Upper lobe of left lung (tissue), 6 donors: ENCODE measurements around the gene RDH14. TPM values are rescaled to one million over a fixed set of nuclear protein-coding genes. Genes with fewer than 3 reads are reported as not detected.

ENCODE experiments used
- ATAC-seq, 2 donors: fragments of 200-7000 bp; cut with Tn5 transposase; one replicate each; pipeline ENCODE4 v1.9.1; 2022; ENCODE audit warnings: mild to moderate bottlenecking in 2 of 2, moderate library complexity in 2 of 2; ENCODE audit not compliant: low FRiP score in 2 of 2
- DNase-seq, 2 donors: peaks; one replicate each; pipeline ENCODE4 v3.0.0-alpha.2; 2019 to 2020
- H3K27ac ChIP-seq, 4 donors: fragments of 200-600 bp; sonication (generic); one replicate each; pipeline ENCODE4 v1.5.1; 2016 to 2019
- H3K27me3 ChIP-seq, 4 donors: fragments of 200-600 bp; sonication (generic); one replicate each; pipeline ENCODE4 v1.5.1; 2017 to 2019
- H3K36me3 ChIP-seq, 4 donors: fragments of 200-600 bp; sonication (generic); one replicate each; pipeline ENCODE4 v1.5.1; 2016 to 2019
- H3K4me1 ChIP-seq, 4 donors: fragments of 200-600 bp; sonication (generic); one replicate each; pipeline ENCODE4 v1.5.1; 2018 to 2019
- H3K4me3 ChIP-seq, 4 donors: fragments of 200-600 bp; sonication (generic); one replicate each; pipeline ENCODE4 v1.5.1; 2017 to 2019; ENCODE audit warnings: mild to moderate bottlenecking in 2 of 4, moderate library complexity in 1 of 4
- H3K9me3 ChIP-seq, 4 donors: fragments of 200-600 bp; sonication (generic); one replicate each; pipeline ENCODE4 v1.5.1; 2018 to 2019
- EP300 ChIP-seq, 4 donors: sonication (generic); formaldehyde crosslinking; IDR thresholded peaks; one replicate each; pipeline ENCODE4 v1.5.1; 2017; ENCODE audit warnings: antibody characterized with exemption in 4 of 4, control low read depth in 2 of 4
- POLR2A ChIP-seq, 4 donors: fragments of 450-650 bp; IDR thresholded peaks; one replicate each; pipeline ENCODE4 v1.5.1; 2016 to 2017; ENCODE audit warnings: antibody characterized with exemption in 4 of 4, mild to moderate bottlenecking in 2 of 4
- POLR2AphosphoS5 ChIP-seq, 2 donors: sonication (generic); formaldehyde crosslinking; IDR thresholded peaks; one replicate each; pipeline ENCODE4 v1.5.1; 2017; ENCODE audit warnings: antibody characterized with exemption in 2 of 2
- WGBS, 2 donors: methylation state at CpG; one replicate each; pipeline ENCODE4 v1.1.5; 2017 to 2018; 5-methylcytosine and 5-hydroxymethylcytosine counted together
- total RNA-seq, 6 donors: library from RNA; depleted of rRNA in 4 of 6; stranded (reverse); fragments of >200 nt in 4 of 6; gene quantifications; one replicate each; pipeline versions ENCODE4 v1.1.0 to v1.2.1, GENCODE V29; 2016 to 2021
- TF ChIP-seq, protein P1 (sequence below), 6 experiments: fragments of 450-650 bp in 4 of 6; fragments of 200-600 bp in 2 of 6; sonication (generic) in 2 of 6; IDR thresholded peaks; one replicate each; pipeline ENCODE4 v1.5.1; 2016 to 2019; ENCODE audit warnings: antibody characterized with exemption in 6 of 6
- donor health status: DM: no; HTN: no; CAD: no; lungs with moderate emphysema.
- donor health status: DM: no; HTN: yes; CAD: no; lungs with severe emphysema.

Gene RDH14
- total RNA-seq = 10 to 100 TPM; 16.2 to 35.2 (median 26.8) TPM

DNA sequence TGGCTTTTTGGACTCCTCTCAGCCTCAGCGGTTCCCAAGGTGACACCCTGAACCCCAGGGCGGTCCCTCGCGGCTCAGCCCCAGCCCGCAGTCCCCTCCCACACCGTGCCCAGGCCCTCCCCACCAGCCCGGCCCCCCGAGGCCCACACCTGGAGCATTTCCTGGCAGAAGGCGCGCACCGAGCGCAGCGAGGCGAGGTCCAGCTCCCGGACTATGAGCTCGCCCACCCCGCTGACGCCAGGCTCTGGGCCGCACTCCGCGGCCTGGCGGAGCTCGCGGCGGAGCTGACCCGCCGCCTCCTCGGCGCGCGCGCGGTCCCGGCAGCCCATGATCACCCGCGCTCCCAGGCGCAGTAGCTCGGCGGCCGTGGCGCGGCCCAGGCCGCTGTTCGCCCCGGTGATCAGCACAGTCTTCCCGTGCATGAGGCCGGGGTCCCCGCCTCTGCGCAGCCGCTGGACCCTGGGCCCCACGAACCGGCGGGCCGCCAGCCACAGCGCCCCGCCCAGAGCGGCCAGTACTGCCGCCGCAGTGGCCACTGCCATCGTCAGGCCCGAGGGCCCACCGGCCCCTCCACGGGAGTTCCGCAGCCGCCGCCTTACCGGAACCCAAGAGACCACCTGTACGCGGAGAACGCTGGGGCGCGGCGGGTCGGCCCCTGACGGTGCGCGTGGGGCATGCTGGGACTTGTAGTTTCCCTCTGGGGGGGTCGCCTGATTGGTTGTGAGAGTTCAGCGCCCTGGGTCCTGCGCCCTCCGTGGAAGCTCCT is at the start of gene RDH14:
Gene RDH14 (minus strand): TSS at position 623 of the 766 bp plus-strand sequence. CDS start 81 bp downstream, at position 542.
- peak within 1 kb of the TSS; percentile 96 to 99 (median 98) for H3K27ac ChIP-seq
- peak; percentile 95 to 96 for DNase-seq
- peaks cover 0 to 3% (median 0%) of the 10 kb centered on the region in 4 donors for H3K9me3 ChIP-seq
- peak; percentile 78 to 86 for TF ChIP-seq POLR2AphosphoS5 (IDR thresholded peaks at IDR 0.05)
- TF ChIP-seq, protein P1, sequence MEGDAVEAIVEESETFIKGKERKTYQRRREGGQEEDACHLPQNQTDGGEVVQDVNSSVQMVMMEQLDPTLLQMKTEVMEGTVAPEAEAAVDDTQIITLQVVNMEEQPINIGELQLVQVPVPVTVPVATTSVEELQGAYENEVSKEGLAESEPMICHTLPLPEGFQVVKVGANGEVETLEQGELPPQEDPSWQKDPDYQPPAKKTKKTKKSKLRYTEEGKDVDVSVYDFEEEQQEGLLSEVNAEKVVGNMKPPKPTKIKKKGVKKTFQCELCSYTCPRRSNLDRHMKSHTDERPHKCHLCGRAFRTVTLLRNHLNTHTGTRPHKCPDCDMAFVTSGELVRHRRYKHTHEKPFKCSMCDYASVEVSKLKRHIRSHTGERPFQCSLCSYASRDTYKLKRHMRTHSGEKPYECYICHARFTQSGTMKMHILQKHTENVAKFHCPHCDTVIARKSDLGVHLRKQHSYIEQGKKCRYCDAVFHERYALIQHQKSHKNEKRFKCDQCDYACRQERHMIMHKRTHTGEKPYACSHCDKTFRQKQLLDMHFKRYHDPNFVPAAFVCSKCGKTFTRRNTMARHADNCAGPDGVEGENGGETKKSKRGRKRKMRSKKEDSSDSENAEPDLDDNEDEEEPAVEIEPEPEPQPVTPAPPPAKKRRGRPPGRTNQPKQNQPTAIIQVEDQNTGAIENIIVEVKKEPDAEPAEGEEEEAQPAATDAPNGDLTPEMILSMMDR (IDR thresholded peaks at IDR 0.05) = peak in 1 of 6 experiments; percentile 38
- no peak for TF ChIP-seq EP300 (IDR thresholded peaks at IDR 0.05)
- peak in 3 of 4 donors; percentile 51 to 82 (median 79) for TF ChIP-seq POLR2A (IDR thresholded peaks at IDR 0.05)
- peak; percentile 98 to 99 for ATAC-seq
- H3K27me3 ChIP-seq = no peaks in the 10 kb centered on the region
- peaks cover 0 to 5% (median 4%) of the 10 kb centered on the region in 4 donors for H3K36me3 ChIP-seq
- 0% methylated on average over 26 to 48 of the region's 81 CpGs for WGBS, 2 donors
- peak within 1 kb of the TSS; percentile 60 to 88 (median 81) for H3K4me3 ChIP-seq
- H3K4me1 ChIP-seq = peaks cover 19 to 29% (median 25%) of the 10 kb centered on the region in 4 donors

- Histone ChIP-seq H3K4me3 (no peak overlapping the region), H3K27me3 (no peaks in the 10 kb centered on the region), H3K36me3 (no peaks in the 10 kb centered on the region), H3K27ac (no peak overlapping the region), H3K9me3 (no peaks in the 10 kb centered on the region), H3K4me1 (peaks cover 0 to 7% (median 0%) of the 10 kb centered on the region in 4 donors)
- ATAC-seq (no peak), DNase-seq (no peak)
- WGBS, 2 donors = 44 to 48% methylated on average over 1 of the region's 1 CpG
- TF ChIP-seq EP300 (IDR thresholded peaks at IDR 0.05) (no peak), POLR2AphosphoS5 (IDR thresholded peaks at IDR 0.05) (no peak), POLR2A (IDR thresholded peaks at IDR 0.05) (no peak)
- TF ChIP-seq, protein P1 (IDR thresholded peaks at IDR 0.05) = no peak
Measured at GRCh38 chr2:18610090-18610489, 49.6 kb upstream of the RDH14 start.

GRCh38 chr2:18605115-18605514 is 44.7 kb upstream of the RDH14 start:
- no peaks in the 10 kb centered on the region for H3K4me1 ChIP-seq
- H3K27me3 ChIP-seq = no peaks in the 10 kb centered on the region
- ATAC-seq (no peak), DNase-seq (no peak)
- H3K27ac ChIP-seq = no peak overlapping the region
- no peaks in the 10 kb centered on the region for H3K36me3 ChIP-seq
- H3K4me3 ChIP-seq = no peak overlapping the region
- no peaks in the 10 kb centered on the region for H3K9me3 ChIP-seq
- TF ChIP-seq EP300 (IDR thresholded peaks at IDR 0.05) (no peak), POLR2A (IDR thresholded peaks at IDR 0.05) (no peak), POLR2AphosphoS5 (IDR thresholded peaks at IDR 0.05) (no peak)
- TF ChIP-seq, protein P1 (IDR thresholded peaks at IDR 0.05) = no peak

DNA sequence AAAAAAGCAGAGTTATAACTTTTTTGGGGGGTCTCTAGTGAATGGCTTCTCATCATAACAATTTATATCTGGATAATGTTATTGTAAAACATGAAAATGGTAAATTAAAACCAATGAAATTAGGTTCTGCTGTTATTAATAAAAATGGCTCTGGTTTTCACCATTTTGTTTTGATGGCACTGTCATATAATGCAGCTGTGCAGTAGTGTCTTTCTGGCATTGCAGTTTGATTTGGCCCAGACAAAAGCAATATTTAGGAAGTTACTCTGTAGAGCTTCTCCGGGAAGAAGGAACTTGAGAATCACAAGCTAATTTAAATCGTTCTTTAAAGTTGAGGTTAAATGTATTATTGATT is 44.1 kb upstream of the RDH14 start:
- Histone ChIP-seq H3K27me3 (no peaks in the 10 kb centered on the region), H3K36me3 (no peaks in the 10 kb centered on the region), H3K27ac (no peak overlapping the region), H3K4me1 (no peaks in the 10 kb centered on the region), H3K9me3 (no peaks in the 10 kb centered on the region), H3K4me3 (no peak overlapping the region)
- no peak for TF ChIP-seq POLR2A (IDR thresholded peaks at IDR 0.05)
- no peak for TF ChIP-seq POLR2AphosphoS5 (IDR thresholded peaks at IDR 0.05)
- no peak for TF ChIP-seq EP300 (IDR thresholded peaks at IDR 0.05)
- WGBS, 2 donors = 76% methylated on average over 2 of the region's 2 CpGs
- ATAC-seq (no peak), DNase-seq (no peak)

- no peak for TF ChIP-seq POLR2A (IDR thresholded peaks at IDR 0.05)
- TF ChIP-seq, protein P1 (IDR thresholded peaks at IDR 0.05) = no peak
- no peak for TF ChIP-seq EP300 (IDR thresholded peaks at IDR 0.05)
- no peak for TF ChIP-seq POLR2AphosphoS5 (IDR thresholded peaks at IDR 0.05)
- Histone ChIP-seq H3K36me3 (no peaks in the 10 kb centered on the region), H3K4me3 (no peak overlapping the region), H3K4me1 (no peaks in the 10 kb centered on the region), H3K27me3 (no peaks in the 10 kb centered on the region), H3K9me3 (no peaks in the 10 kb centered on the region), H3K27ac (no peak overlapping the region)
- no peak for ATAC-seq
- DNase-seq = no peak
- WGBS, 2 donors = 76 to 85% methylated on average over 3 of the region's 3 CpGs
Measured at GRCh38 chr2:18603854-18604530, 43.5 kb upstream of the RDH14 start.
